ENCODE measurements around the gene SLC6A8. TPM values are rescaled to one million over a fixed set of nuclear protein-coding genes. Genes with fewer than 3 reads are reported as not detected.
"Not testable (repeated sequence)": the region's sequence is repeated elsewhere in the genome, so short reads cannot be mapped to it uniquely, and the experiment has no call there.

The SLC6A8 gene
- total and polyA plus RNA-seq, 4 experiments from 2014 or later: 0.11 to 1.4 (median 0.53) TPM

- peaks cover 7 to 13% of the 10 kb centered on the region in 2 donors for H3K36me3 Mint-ChIP-seq
- peak overlapping the region in 1 of 2 donors; percentile 28 for H3K4me3 ChIP-seq (ENCODE audit: low read length in 2 of 2)
- H3K9me3 ChIP-seq (ENCODE audit: control insufficient read depth in 1 of 2, low read length in 2 of 2): no peaks in the 10 kb centered on the region
- H3K27ac ChIP-seq (ENCODE audit: low read depth, low read length): peak overlapping the region; percentile 56
- DNase-seq: no peak
- no peaks in the 10 kb centered on the region for H3K27me3 Mint-ChIP-seq
- no peaks in the 10 kb centered on the region for H3K36me3 ChIP-seq (ENCODE audit: insufficient read depth, low read length)
- H3K27me3 ChIP-seq (ENCODE audit: insufficient read depth, low read length): no peaks in the 10 kb centered on the region
- ChIA-PET CTCF (ENCODE audit: partially characterized antibody) (interaction anchor here (1.2 to 1.4 kb wide), 2 partner anchors 27 to 37 kb away, joined by 3 read pairs; partner anchors contain the start of gene PLXNB3), POLR2A (ENCODE audit: partially characterized antibody) (interaction anchor here (1.2 to 1.8 kb wide), 3 partner anchors 198 to 244 kb away, joined by 3 to 5 read pairs (median 4); partner anchors contain the start of gene HCFC1)
- H3K4me1 Mint-ChIP-seq: peaks cover 10 to 37% (median 24%) of the 10 kb centered on the region in 4 donors
- intact Hi-C loops (cut with micrococcal nuclease): loop anchor here (10.0 kb wide), 1 partner anchor 113 kb away; no protein-coding TSS in a partner anchor
- peak overlapping the region; percentile 1 to 81 (median 75) for H3K4me3 Mint-ChIP-seq
- H3K4me1 ChIP-seq (ENCODE audit: insufficient read depth, low read length): peaks cover 40% of the 10 kb centered on the region
- peak overlapping the region; percentile 69 to 90 (median 87) for H3K27ac Mint-ChIP-seq
- peaks cover 0 to 5% (median 0%) of the 10 kb centered on the region in 8 donors for H3K9me3 Mint-ChIP-seq
Measured at GRCh38 chrX:153727123-153727931, 39.6 kb downstream of the SLC6A8 start.

- no peaks in the 10 kb centered on the region for H3K36me3 ChIP-seq (ENCODE audit: insufficient read depth, low read length)
- Mint-ChIP-seq H3K36me3 (peaks cover 7 to 13% of the 10 kb centered on the region in 2 donors), H3K27ac (peak overlapping the region in 2 of 7 donors; percentile 27 to 57), H3K4me1 (peaks cover 8 to 30% (median 18%) of the 10 kb centered on the region in 4 donors), H3K9me3 (peaks cover 0 to 5% (median 0%) of the 10 kb centered on the region in 8 donors), H3K27me3 (no peaks in the 10 kb centered on the region), H3K4me3 (peak overlapping the region in 1 of 8 donors; percentile 46)
- intact Hi-C loops (cut with micrococcal nuclease): loop anchor here (10.0 kb wide), 1 partner anchor 113 kb away; no protein-coding TSS in a partner anchor
- H3K4me1 ChIP-seq (ENCODE audit: insufficient read depth, low read length): peaks cover 32% of the 10 kb centered on the region
- no peak for DNase-seq
- POLR2A ChIA-PET (ENCODE audit: partially characterized antibody): no interaction called here
- no peak overlapping the region for H3K4me3 ChIP-seq (ENCODE audit: low read length in 2 of 2)
- CTCF ChIA-PET (ENCODE audit: partially characterized antibody): no interaction called here
- H3K27ac ChIP-seq (ENCODE audit: low read depth, low read length): no peak overlapping the region
- no peaks in the 10 kb centered on the region for H3K9me3 ChIP-seq (ENCODE audit: control insufficient read depth in 1 of 2, low read length in 2 of 2)
- no peaks in the 10 kb centered on the region for H3K27me3 ChIP-seq (ENCODE audit: insufficient read depth, low read length)
Measured at GRCh38 chrX:153728095-153728494, 40.4 kb downstream of the SLC6A8 start.

- Histone ChIP-seq H3K27me3 (ENCODE audit: insufficient read depth, low read length) (no peaks in the 10 kb centered on the region), H3K9me3 (ENCODE audit: control insufficient read depth in 1 of 2, low read length in 2 of 2) (no peaks in the 10 kb centered on the region), H3K27ac (ENCODE audit: low read depth, low read length) (no peak overlapping the region), H3K4me3 (ENCODE audit: low read length in 2 of 2) (no peak overlapping the region), H3K36me3 (ENCODE audit: insufficient read depth, low read length) (no peaks in the 10 kb centered on the region), H3K4me1 (ENCODE audit: insufficient read depth, low read length) (peaks cover 32% of the 10 kb centered on the region)
- H3K9me3 Mint-ChIP-seq: peaks cover 0 to 5% (median 0%) of the 10 kb centered on the region in 8 donors
- DNase-seq: no peak
- peak overlapping the region in 1 of 7 donors; percentile 85 for H3K27ac Mint-ChIP-seq
- ChIA-PET POLR2A (ENCODE audit: partially characterized antibody) (no interaction called here), CTCF (ENCODE audit: partially characterized antibody) (no interaction called here)
- H3K27me3 Mint-ChIP-seq: no peaks in the 10 kb centered on the region
- peaks cover 8 to 28% (median 18%) of the 10 kb centered on the region in 4 donors for H3K4me1 Mint-ChIP-seq
- intact Hi-C loops (cut with micrococcal nuclease): loop anchor here (10.0 kb wide), 1 partner anchor 114 kb away; no protein-coding TSS in a partner anchor
- peaks cover 7 to 13% of the 10 kb centered on the region in 2 donors for H3K36me3 Mint-ChIP-seq
- peak overlapping the region in 1 of 8 donors; percentile 29 for H3K4me3 Mint-ChIP-seq
Measured at GRCh38 chrX:153728951-153729631, 41.4 kb downstream of the SLC6A8 start.

GRCh38 chrX:153730115-153730514 is 42.4 kb downstream of the SLC6A8 start:
- H3K4me3 ChIP-seq (ENCODE audit: low read length in 2 of 2); CTCF ChIA-PET (ENCODE audit: partially characterized antibody); POLR2A ChIA-PET (ENCODE audit: partially characterized antibody); H3K9me3 ChIP-seq (ENCODE audit: control insufficient read depth in 1 of 2, low read length in 2 of 2); intact Hi-C loops (cut with micrococcal nuclease); H3K36me3 ChIP-seq (ENCODE audit: insufficient read depth, low read length); H3K27ac Mint-ChIP-seq; H3K9me3 Mint-ChIP-seq; DNase-seq; H3K27me3 Mint-ChIP-seq; H3K27me3 ChIP-seq (ENCODE audit: insufficient read depth, low read length); H3K4me3 Mint-ChIP-seq; H3K27ac ChIP-seq (ENCODE audit: low read depth, low read length): not testable (repeated sequence)
- H3K4me1 ChIP-seq (ENCODE audit: insufficient read depth, low read length): peaks cover 35% of the 10 kb centered on the region
- peaks cover 8 to 13% of the 10 kb centered on the region in 2 donors for H3K36me3 Mint-ChIP-seq
- H3K4me1 Mint-ChIP-seq: peaks cover 12 to 33% (median 21%) of the 10 kb centered on the region in 4 donors

GRCh38 chrX:153731117-153731844 is 43.6 kb downstream of the SLC6A8 start:
- Histone ChIP-seq H3K9me3 (ENCODE audit: control insufficient read depth in 1 of 2, low read length in 2 of 2) (no peaks in the 10 kb centered on the region), H3K4me1 (ENCODE audit: insufficient read depth, low read length) (peaks cover 26% of the 10 kb centered on the region), H3K36me3 (ENCODE audit: insufficient read depth, low read length) (no peaks in the 10 kb centered on the region), H3K27me3 (ENCODE audit: insufficient read depth, low read length) (no peaks in the 10 kb centered on the region), H3K4me3 (ENCODE audit: low read length in 2 of 2) (no peak overlapping the region), H3K27ac (ENCODE audit: low read depth, low read length) (no peak overlapping the region)
- no peak for DNase-seq
- no peaks in the 10 kb centered on the region for H3K27me3 Mint-ChIP-seq
- H3K36me3 Mint-ChIP-seq: peaks cover 13 to 17% of the 10 kb centered on the region in 2 donors
- POLR2A ChIA-PET (ENCODE audit: partially characterized antibody): no interaction called here
- peaks cover 16 to 39% (median 27%) of the 10 kb centered on the region in 4 donors for H3K4me1 Mint-ChIP-seq
- CTCF ChIA-PET (ENCODE audit: partially characterized antibody): no interaction called here
- H3K9me3 Mint-ChIP-seq: peaks cover 0 to 5% (median 0%) of the 10 kb centered on the region in 8 donors
- intact Hi-C loops (cut with micrococcal nuclease): no loop called here
- H3K27ac Mint-ChIP-seq: peak overlapping the region in 4 of 7 donors; percentile 5 to 81 (median 58)
- peak overlapping the region in 4 of 8 donors; percentile 4 to 40 (median 10) for H3K4me3 Mint-ChIP-seq

- Mint-ChIP-seq H3K4me3 (peak overlapping the region in 1 of 8 donors; percentile 9), H3K27ac (peak overlapping the region in 3 of 7 donors; percentile 41 to 61 (median 44)), H3K9me3 (peaks cover 0 to 5% (median 0%) of the 10 kb centered on the region in 8 donors), H3K4me1 (peaks cover 16 to 37% (median 26%) of the 10 kb centered on the region in 4 donors), H3K36me3 (peaks cover 15 to 17% of the 10 kb centered on the region in 2 donors), H3K27me3 (no peaks in the 10 kb centered on the region)
- DNase-seq: no peak
- Histone ChIP-seq H3K9me3 (ENCODE audit: control insufficient read depth in 1 of 2, low read length in 2 of 2) (no peaks in the 10 kb centered on the region), H3K27me3 (ENCODE audit: insufficient read depth, low read length) (no peaks in the 10 kb centered on the region), H3K36me3 (ENCODE audit: insufficient read depth, low read length) (no peaks in the 10 kb centered on the region), H3K27ac (ENCODE audit: low read depth, low read length) (no peak overlapping the region), H3K4me3 (ENCODE audit: low read length in 2 of 2) (no peak overlapping the region), H3K4me1 (ENCODE audit: insufficient read depth, low read length) (peaks cover 21% of the 10 kb centered on the region)
- CTCF ChIA-PET (ENCODE audit: partially characterized antibody): no interaction called here
- intact Hi-C loops (cut with micrococcal nuclease): no loop called here
- POLR2A ChIA-PET (ENCODE audit: partially characterized antibody): no interaction called here
Measured at GRCh38 chrX:153731845-153732215, 44.1 kb downstream of the SLC6A8 start.
